Fibroblast of pulmonary artery (primary cell): ENCODE measurements around the gene ASIC2.

ENCODE experiments used
- DNase-seq: peaks from one replicate; pipeline ENCODE4 v3.0.0-alpha.2; 2010; ENCODE audit warnings: low read depth
- H3K4me3 ChIP-seq: replicated peaks from 2 replicates; pipeline ENCODE4 v1.5.1; 2011; ENCODE audit warnings: low read depth, mild to moderate bottlenecking, control low read depth, low read length, moderate library complexity
- CTCF ChIP-seq: IDR thresholded peaks from 2 replicates; pipeline ENCODE4 v1.5.1; 2011; ENCODE audit warnings: mild to moderate bottlenecking, control low read depth, low read length, inconsistent platforms; ENCODE audit errors: missing control alignments

The ASIC2 gene

GRCh38 chr17:33328129-33328528 is 35.0 kb upstream of the ASIC2 start:
- TF ChIP-seq CTCF: no peak
- peak; percentile 6 for DNase-seq
- H3K4me3 ChIP-seq: no peak overlapping the region

- TF ChIP-seq CTCF: no peak
- DNase-seq: no peak
- no peak overlapping the region for H3K4me3 ChIP-seq
Observed at GRCh38 chr17:33324736-33325135, 31.6 kb upstream of the ASIC2 start.

GRCh38 chr17:33322063-33322462 is 29.0 kb upstream of the ASIC2 start:
- DNase-seq: no peak
- no peak overlapping the region for H3K4me3 ChIP-seq
- TF ChIP-seq CTCF: no peak

GRCh38 chr17:33318241-33318640 is 25.1 kb upstream of the ASIC2 start:
- no peak for TF ChIP-seq CTCF
- no peak overlapping the region for H3K4me3 ChIP-seq
- DNase-seq: no peak

- H3K4me3 ChIP-seq: no peak overlapping the region
- no peak for TF ChIP-seq CTCF
- DNase-seq: no peak
Observed at GRCh38 chr17:33316746-33317145, 23.7 kb upstream of the ASIC2 start.

- TF ChIP-seq CTCF: no peak
- no peak for DNase-seq
- no peak overlapping the region for H3K4me3 ChIP-seq
Observed at GRCh38 chr17:33310296-33310695, 17.2 kb upstream of the ASIC2 start.

- no peak for DNase-seq
- no peak overlapping the region for H3K4me3 ChIP-seq
- no peak for TF ChIP-seq CTCF
Observed at GRCh38 chr17:33303254-33303653, 10.2 kb upstream of the ASIC2 start.
